HepG2 (cell line): ENCODE measurements around the gene COMT. TPM values are rescaled to one million over a fixed set of nuclear protein-coding genes. Genes with fewer than 3 reads are reported as not detected.

Experiments
- AGO2 ChIP-seq: fragments of 200-400 bp; formaldehyde crosslinking; optimal IDR thresholded peaks from 2 replicates; pipeline ENCODE3; 2017; ENCODE audit warnings: mild to moderate bottlenecking, low read depth, low read length, moderate library complexity
- ELK4 ChIP-seq: sonication (generic); formaldehyde crosslinking; IDR thresholded peaks from 2 replicates; pipeline ENCODE4 v1.9.0; 2021; ENCODE audit warnings: missing genetic modification reagents, borderline replicate concordance
- FOXK2 ChIP-seq: fragments of 450-650 bp; IDR thresholded peaks from 2 replicates; pipeline ENCODE4 v1.6.1; 2016
- HOXA3 ChIP-seq: sonication (generic); formaldehyde crosslinking; IDR thresholded peaks from 2 replicates; pipeline ENCODE4 v1.5.0; 2020; ENCODE audit warnings: missing genetic modification reagents
- JDP2 ChIP-seq: sonication (generic); formaldehyde crosslinking; IDR thresholded peaks from 2 replicates; pipeline ENCODE4 v1.8.1; 2022; ENCODE audit warnings: missing genetic modification reagents, borderline replicate concordance
- MIER3 ChIP-seq: IDR thresholded peaks from 2 replicates; pipeline ENCODE4 v1.6.1; 2016; ENCODE audit warnings: missing compliant biosample characterization, borderline replicate concordance
- MTA3 ChIP-seq: sonication (generic); formaldehyde crosslinking; IDR thresholded peaks from 2 replicates; pipeline ENCODE4 v1.4.0; 2020; ENCODE audit warnings: missing genetic modification reagents
- PATZ1 ChIP-seq: sonication (generic); formaldehyde crosslinking; IDR thresholded peaks from 2 replicates; pipeline ENCODE4 v1.4.0; 2020; ENCODE audit warnings: missing genetic modification reagents
- TBL1XR1 ChIP-seq: fragments of 150-350 bp; IDR thresholded peaks from 2 replicates; pipeline ENCODE4 v1.6.1; 2014; ENCODE audit warnings: borderline replicate concordance, low read length; ENCODE audit not compliant: partially characterized antibody
- TCF7 ChIP-seq: sonication (generic); IDR thresholded peaks from 2 replicates; pipeline ENCODE4 v1.6.1; 2016; ENCODE audit warnings: antibody characterized with exemption, low read depth
- TEAD3 ChIP-seq: optimal IDR thresholded peaks from 2 replicates; pipeline ENCODE3; 2016; ENCODE audit warnings: borderline replicate concordance
- ZBTB20 ChIP-seq: sonication (generic); formaldehyde crosslinking; IDR thresholded peaks from 2 replicates; pipeline ENCODE4 v1.8.1; 2023; ENCODE audit warnings: missing genetic modification reagents, low read depth, mild to moderate bottlenecking, borderline replicate concordance
- ZBTB34 ChIP-seq: sonication (generic); formaldehyde crosslinking; IDR thresholded peaks from 2 replicates; pipeline ENCODE4 v1.8.0; 2022; ENCODE audit warnings: mild to moderate bottlenecking, missing genetic modification reagents
- ZMYM4 ChIP-seq: sonication (generic); formaldehyde crosslinking; IDR thresholded peaks from 2 replicates; pipeline ENCODE4 v1.8.1; 2023; ENCODE audit warnings: mild to moderate bottlenecking, missing genetic modification reagents
- ZNF205 ChIP-seq: IDR thresholded peaks from 2 replicates; pipeline ENCODE4 v1.6.1; 2018; ENCODE audit warnings: missing biosample characterization, missing genetic modification reagents
- ZNF567 ChIP-seq: sonication (generic); formaldehyde crosslinking; IDR thresholded peaks from 2 replicates; pipeline ENCODE4 v1.8.1; 2023; ENCODE audit warnings: mild to moderate bottlenecking, missing genetic modification reagents, borderline replicate concordance
- polyA plus RNA-seq, 8 experiments: library from polyadenylated mRNA; depleted of rRNA in 3 of 8; stranded (reverse) in 7 of 8; unstranded in 1 of 8; fragments of >200 nt; fragmentation: Illumina TruSeq in 4 of 8; extraction: Trizol in 4 of 8; gene quantifications; 2 replicates each; pipeline versions ENCODE4 v1.2.1 to v1.2.3, GENCODE V29; 2011 to 2016; ENCODE audit warnings: low read depth in 4 of 8, missing spikeins in 1 of 8, mixed read lengths in 1 of 8; ENCODE audit not compliant: insufficient read depth in 1 of 8
- total RNA-seq, 5 experiments: library from RNA; depleted of rRNA; stranded (reverse); fragments of >200 nt; fragmentation: Illumina TruSeq; extraction: Trizol; gene quantifications; 2 replicates each; pipeline ENCODE4 v1.2.3, GENCODE V29; 2016; ENCODE audit warnings: low read depth in 1 of 5

Gene COMT
- total and polyA plus RNA-seq, 2 of the 13 experiments (the other 11 are each of a cell fraction or from before 2014, with no cell fraction given) = 156 to 162 TPM

- TF ChIP-seq ELK4 (CRISPR knock-in tag) (no peak), MTA3 (CRISPR knock-in tag) (no peak), AGO2 (no peak), JDP2 (no peak), TCF7 (no peak), ZNF567 (CRISPR knock-in tag) (no peak), PATZ1 (CRISPR knock-in tag) (peak; percentile 54; the same call in 1 of the 2 replicates), TBL1XR1 (no peak), ZBTB20 (CRISPR knock-in tag) (no peak; the same call in 1 of the 2 replicates), ZMYM4 (CRISPR knock-in tag) (no peak), TEAD3 (peak; percentile 14), ZBTB34 (CRISPR knock-in tag) (no peak), HOXA3 (CRISPR knock-in tag) (peak; percentile 72; the same call in 1 of the 2 replicates), FOXK2 (peak; percentile 29; the same call in 1 of the 2 replicates), ZNF205 (CRISPR knock-in tag) (no peak), MIER3 (CRISPR knock-in tag) (peak; percentile 40; the same call in 1 of the 2 replicates)
Observed at GRCh38 chr22:19898831-19899567, 42.6 kb upstream of the COMT start (continued).
